Measurements from ENCODE around the gene MED19.
A peak's percentile ranks its signal among the peaks of the same experiment; 100 is the strongest.
"Not testable (repeated sequence)": the region's sequence is repeated elsewhere in the genome, so short reads cannot be mapped to it uniquely, and the experiment has no call there.

MED19 gene

GRCh38 chr11:57741132-57742086, 29.4 kb upstream of the MED19 start, which contains the start of gene SELENOH:
Gene SELENOH (plus strand): TSS chr11:57741491. CDS start chr11:57741596, 105 bp downstream.
- FAIRE-seq: peak; percentile 97
- DNase-seq (ENCODE audit: insufficient read length, low spot score): peak; percentile 82
- peak; percentile 86 for TF ChIP-seq TAF1 (IDR thresholded peaks at IDR 0.05; ENCODE audit: low read depth, low read length)
- TF ChIP-seq PAX5 (IDR thresholded peaks at IDR 0.05; ENCODE audit: insufficient read depth, low read length, severe bottlenecking): peak; percentile 44
- no peak for TF ChIP-seq SPI1 (IDR thresholded peaks at IDR 0.05; ENCODE audit: low read depth, low read length)
- TF ChIP-seq POU2F2 (IDR thresholded peaks at IDR 0.05; ENCODE audit: low read depth, low read length): peak; percentile 78
- peak; percentile 96 for TF ChIP-seq POLR2A (IDR thresholded peaks at IDR 0.05; ENCODE audit: low read depth, low read length)
- TF ChIP-seq POLR2AphosphoS5 (IDR thresholded peaks at IDR 0.05; ENCODE audit: low read depth, low read length): peak; percentile 95

- FAIRE-seq (peak; percentile 13), DNase-seq (ENCODE audit: insufficient read length, low spot score) (no peak)
- TF ChIP-seq POU2F2 (IDR thresholded peaks at IDR 0.05; ENCODE audit: low read depth, low read length) (no peak), POLR2A (IDR thresholded peaks at IDR 0.05; ENCODE audit: low read depth, low read length) (no peak), POLR2AphosphoS5 (IDR thresholded peaks at IDR 0.05; ENCODE audit: low read depth, low read length) (no peak), PAX5 (IDR thresholded peaks at IDR 0.05; ENCODE audit: insufficient read depth, low read length, severe bottlenecking) (no peak), SPI1 (IDR thresholded peaks at IDR 0.05; ENCODE audit: low read depth, low read length) (no peak), TAF1 (IDR thresholded peaks at IDR 0.05; ENCODE audit: low read depth, low read length) (no peak)
Observed at GRCh38 chr11:57735619-57736298, 23.7 kb upstream of the MED19 start.

- DNase-seq (ENCODE audit: insufficient read length, low spot score) (no peak), FAIRE-seq (no peak)
- TF ChIP-seq POU2F2 (IDR thresholded peaks at IDR 0.05; ENCODE audit: low read depth, low read length) (no peak), SPI1 (IDR thresholded peaks at IDR 0.05; ENCODE audit: low read depth, low read length) (no peak), PAX5 (IDR thresholded peaks at IDR 0.05; ENCODE audit: insufficient read depth, low read length, severe bottlenecking) (no peak), POLR2AphosphoS5 (IDR thresholded peaks at IDR 0.05; ENCODE audit: low read depth, low read length) (no peak)
Observed at GRCh38 chr11:57732661-57733060, 20.6 kb upstream of the MED19 start.

- FAIRE-seq: no peak
- no peak for DNase-seq (ENCODE audit: insufficient read length, low spot score)
- TF ChIP-seq PAX5 (IDR thresholded peaks at IDR 0.05; ENCODE audit: insufficient read depth, low read length, severe bottlenecking) (no peak), POU2F2 (IDR thresholded peaks at IDR 0.05; ENCODE audit: low read depth, low read length) (no peak), TAF1 (IDR thresholded peaks at IDR 0.05; ENCODE audit: low read depth, low read length) (no peak), POLR2AphosphoS5 (IDR thresholded peaks at IDR 0.05; ENCODE audit: low read depth, low read length) (no peak)
Observed at GRCh38 chr11:57729479-57729878, 17.5 kb upstream of the MED19 start.

GRCh38 chr11:57728829-57729228, 16.8 kb upstream of the MED19 start:
- TF ChIP-seq POU2F2 (IDR thresholded peaks at IDR 0.05; ENCODE audit: low read depth, low read length): no peak
- FAIRE-seq: no peak
- DNase-seq (ENCODE audit: insufficient read length, low spot score): no peak

GRCh38 chr11:57727185-57727584, 15.2 kb upstream of the MED19 start:
- TF ChIP-seq POU2F2 (IDR thresholded peaks at IDR 0.05; ENCODE audit: low read depth, low read length) (no peak), TAF1 (IDR thresholded peaks at IDR 0.05; ENCODE audit: low read depth, low read length) (no peak), POLR2AphosphoS5 (IDR thresholded peaks at IDR 0.05; ENCODE audit: low read depth, low read length) (no peak), SPI1 (IDR thresholded peaks at IDR 0.05; ENCODE audit: low read depth, low read length) (no peak), PAX5 (IDR thresholded peaks at IDR 0.05; ENCODE audit: insufficient read depth, low read length, severe bottlenecking) (no peak), POLR2A (IDR thresholded peaks at IDR 0.05; ENCODE audit: low read depth, low read length) (no peak)
- DNase-seq (ENCODE audit: insufficient read length, low spot score) (no peak), FAIRE-seq (no peak)

- not testable (repeated sequence) for FAIRE-seq; DNase-seq (ENCODE audit: insufficient read length, low spot score)
Observed at GRCh38 chr11:57716726-57717125, 4.7 kb upstream of the MED19 start.

GRCh38 chr11:57713835-57714234, 1.8 kb upstream of the MED19 start:
- no peak for DNase-seq (ENCODE audit: insufficient read length, low spot score)
- no peak for TF ChIP-seq PAX5 (IDR thresholded peaks at IDR 0.05; ENCODE audit: insufficient read depth, low read length, severe bottlenecking)
- no peak for TF ChIP-seq SPI1 (IDR thresholded peaks at IDR 0.05; ENCODE audit: low read depth, low read length)
- TF ChIP-seq POU2F2 (IDR thresholded peaks at IDR 0.05; ENCODE audit: low read depth, low read length): no peak
- no peak for TF ChIP-seq POLR2AphosphoS5 (IDR thresholded peaks at IDR 0.05; ENCODE audit: low read depth, low read length)
- TF ChIP-seq POLR2A (IDR thresholded peaks at IDR 0.05; ENCODE audit: low read depth, low read length): no peak
- no peak for TF ChIP-seq TAF1 (IDR thresholded peaks at IDR 0.05; ENCODE audit: low read depth, low read length)
- FAIRE-seq: no peak

GRCh38 chr11:57712256-57713150, 488 bp upstream of the MED19 start, which contains the start of gene TMX2:
Gene TMX2 (plus strand): TSS chr11:57712593. CDS start chr11:57712619, 26 bp downstream.
- peak; percentile 71 for DNase-seq (ENCODE audit: insufficient read length, low spot score)
- TF ChIP-seq TAF1 (IDR thresholded peaks at IDR 0.05; ENCODE audit: low read depth, low read length) (peak; percentile 72), SPI1 (IDR thresholded peaks at IDR 0.05; ENCODE audit: low read depth, low read length) (no peak), PAX5 (IDR thresholded peaks at IDR 0.05; ENCODE audit: insufficient read depth, low read length, severe bottlenecking) (no peak), POU2F2 (IDR thresholded peaks at IDR 0.05; ENCODE audit: low read depth, low read length) (no peak), POLR2A (IDR thresholded peaks at IDR 0.05; ENCODE audit: low read depth, low read length) (peak; percentile 70; the same call in 1 of the 2 replicates), POLR2AphosphoS5 (IDR thresholded peaks at IDR 0.05; ENCODE audit: low read depth, low read length) (peak; percentile 75)
- peak; percentile 97 for FAIRE-seq
